Endodermal cell (in vitro differentiated cells): Measurements from ENCODE around the gene STXBP6. TPM values are rescaled to one million over a fixed set of nuclear protein-coding genes. Genes with fewer than 3 reads are reported as not detected.

Source experiments
- DNase-seq: peaks from one replicate; pipeline ENCODE4 v3.0.0-alpha.2; 2017
- H3K27ac ChIP-seq: 2 replicates; pipeline ENCODE4 v1.5.1; 2013; ENCODE audit warnings: mild to moderate bottlenecking, low read depth, low read length, moderate library complexity
- H3K27me3 ChIP-seq: 2 replicates; pipeline ENCODE4 v1.6.1; 2013; ENCODE audit warnings: mild to moderate bottlenecking, low read length, moderate library complexity; ENCODE audit not compliant: insufficient read depth, control insufficient read depth, poor library complexity, severe bottlenecking
- H3K36me3 ChIP-seq: 2 replicates; pipeline ENCODE4 v1.7.0; 2013; ENCODE audit warnings: mild to moderate bottlenecking, low read length, moderate library complexity; ENCODE audit not compliant: control insufficient read depth, insufficient read depth
- H3K4me1 ChIP-seq: one replicate; pipeline ENCODE4 v1.7.0; 2013; ENCODE audit warnings: low read length; ENCODE audit not compliant: control insufficient read depth, insufficient read depth
- H3K4me3 ChIP-seq: 2 replicates; pipeline ENCODE4 v1.5.1; 2013; ENCODE audit warnings: mild to moderate bottlenecking, low read length, moderate library complexity
- H3K9ac ChIP-seq: 2 replicates; pipeline ENCODE4 v1.6.1; 2013; ENCODE audit warnings: mild to moderate bottlenecking, low read length, moderate library complexity; ENCODE audit not compliant: poor library complexity, severe bottlenecking; ENCODE audit errors: extremely low read depth
- H3K9me3 ChIP-seq: 2 replicates; pipeline ENCODE4 v1.6.1; 2013; ENCODE audit warnings: mild to moderate bottlenecking, low read length, moderate library complexity; ENCODE audit not compliant: control insufficient read depth
- H3K27ac Mint-ChIP-seq: 2 replicates; pipeline ENCODE4 v1.8.0; 2020; ENCODE audit warnings: mixed read lengths
- H3K27me3 Mint-ChIP-seq: 2 replicates; pipeline ENCODE4 v1.8.0; 2021; ENCODE audit warnings: mild to moderate bottlenecking, mixed read lengths; ENCODE audit not compliant: insufficient read depth
- H3K36me3 Mint-ChIP-seq: 2 replicates; pipeline ENCODE4 v1.8.0; 2020; ENCODE audit warnings: low read depth, mixed read lengths
- H3K4me1 Mint-ChIP-seq: 2 replicates; pipeline ENCODE4 v1.8.0; 2020; ENCODE audit warnings: mixed read lengths
- H3K4me3 Mint-ChIP-seq: 2 replicates; pipeline ENCODE4 v1.8.0; 2020; ENCODE audit warnings: mild to moderate bottlenecking, moderate library complexity, mixed read lengths
- H3K9me3 Mint-ChIP-seq: 2 replicates; pipeline ENCODE4 v1.8.0; 2020; ENCODE audit warnings: mild to moderate bottlenecking, mixed read lengths
- CTCF ChIP-seq: fragments of 200-600 bp; sonication (generic); conservative IDR thresholded peaks from 2 replicates; pipeline ENCODE4 v1.5.0; 2021; ENCODE audit warnings: antibody characterized with exemption, mild to moderate bottlenecking
- WGBS, 2 experiments: methylation state at CpG; one replicate each; pipeline versions ENCODE4 v1.1.5 to v1.1.7; 2013; ENCODE audit warnings: missing lambda C conversion rate in 2 of 2, mixed read lengths in 1 of 2; ENCODE audit not compliant: insufficient coverage in 1 of 2, insufficient read length in 1 of 2; 5-methylcytosine and 5-hydroxymethylcytosine counted together
- total RNA-seq, 2 donors: library from RNA; stranded (reverse); fragmentation: NEBNext Ultra II Directional in 1 of 2; extraction: Animal tissue kit (Norgen Biotek cat#: 25700) in 1 of 2; gene quantifications; 2 replicates in 1 of 2; 3 replicates in 1 of 2; pipeline ENCODE4 v1.2.1, GENCODE V29; 2021

STXBP6 gene
- total RNA-seq, 2 donors from 2014 or later = 0.64 to 1.5 TPM

GRCh38 chr14:24890716-24891115 lies 159.2 kb downstream of the STXBP6 start:
- peaks cover 9% of the 10 kb centered on the region for H3K9me3 ChIP-seq
- DNase-seq = no peak
- Mint-ChIP-seq H3K9me3 (peaks cover 4% of the 10 kb centered on the region), H3K27me3 (peaks cover 7% of the 10 kb centered on the region), H3K27ac (no peak overlapping the region), H3K36me3 (no peaks in the 10 kb centered on the region), H3K4me3 (no peak overlapping the region), H3K4me1 (peaks cover 7% of the 10 kb centered on the region)
- H3K9ac ChIP-seq = no peak overlapping the region
- no peaks in the 10 kb centered on the region for H3K36me3 ChIP-seq
- no peak for TF ChIP-seq CTCF
- no peaks in the 10 kb centered on the region for H3K4me1 ChIP-seq
- no peak overlapping the region for H3K4me3 ChIP-seq
- H3K27ac ChIP-seq = no peak overlapping the region
- peaks cover 5% of the 10 kb centered on the region for H3K27me3 ChIP-seq

GRCh38 chr14:24889843-24890242 lies 160.1 kb downstream of the STXBP6 start:
- Mint-ChIP-seq H3K9me3 (peaks cover 4% of the 10 kb centered on the region), H3K27ac (no peak overlapping the region), H3K4me3 (no peak overlapping the region), H3K4me1 (peaks cover 14% of the 10 kb centered on the region), H3K36me3 (no peaks in the 10 kb centered on the region), H3K27me3 (peaks cover 7% of the 10 kb centered on the region)
- H3K36me3 ChIP-seq = no peaks in the 10 kb centered on the region
- no peak for TF ChIP-seq CTCF
- H3K9me3 ChIP-seq = peaks cover 9% of the 10 kb centered on the region
- no peak overlapping the region for H3K9ac ChIP-seq
- DNase-seq = no peak
- H3K27me3 ChIP-seq = peaks cover 5% of the 10 kb centered on the region
- H3K27ac ChIP-seq = no peak overlapping the region
- no peak overlapping the region for H3K4me3 ChIP-seq
- H3K4me1 ChIP-seq = no peaks in the 10 kb centered on the region

GRCh38 chr14:24888532-24888931 lies 161.4 kb downstream of the STXBP6 start:
- 95 to 96% methylated on average over 5 to 6 of the region's 6 CpGs for whole genome bisulfite sequencing, 2 experiments
- no peak for DNase-seq
- peaks cover 4% of the 10 kb centered on the region for H3K9me3 Mint-ChIP-seq
- Histone ChIP-seq H3K9ac (no peak overlapping the region), H3K36me3 (no peaks in the 10 kb centered on the region), H3K4me1 (no peaks in the 10 kb centered on the region), H3K27me3 (peaks cover 5% of the 10 kb centered on the region), H3K4me3 (no peak overlapping the region), H3K27ac (no peak overlapping the region), H3K9me3 (peaks cover 9% of the 10 kb centered on the region)
- no peak for TF ChIP-seq CTCF
- H3K36me3 Mint-ChIP-seq = no peaks in the 10 kb centered on the region
- H3K4me1 Mint-ChIP-seq = peaks cover 15% of the 10 kb centered on the region
- H3K27me3 Mint-ChIP-seq = peaks cover 9% of the 10 kb centered on the region
- no peak overlapping the region for H3K4me3 Mint-ChIP-seq
- H3K27ac Mint-ChIP-seq = no peak overlapping the region
